GM23338 (cell line): ENCODE data around the gene TLR6. TPM values are rescaled to one million over a fixed set of nuclear protein-coding genes. Genes with fewer than 3 reads are reported as not detected.

Source experiments
- ATAC-seq: fragments of 200-7000 bp; cut with Tn5 transposase; 3 replicates; pipeline ENCODE4 v1.9.1; 2020
- DNase-seq: peaks from one replicate; pipeline ENCODE4 v3.0.0-alpha.2; 2015; ENCODE audit warnings: low spot score
- H2AFZ ChIP-seq: fragments of 200-600 bp; sonication (generic); 2 replicates; pipeline ENCODE4 v1.8.0; 2016; ENCODE audit warnings: antibody characterized with exemption, mild to moderate bottlenecking, moderate library complexity
- H3F3A ChIP-seq: fragments of 200-600 bp; sonication (generic); replicated peaks from 2 replicates; pipeline ENCODE4 v1.8.0; 2017; ENCODE audit warnings: antibody characterized with exemption, mixed run types, low read depth
- H3K27ac ChIP-seq: fragments of 200-600 bp; sonication (generic); 2 replicates; pipeline ENCODE4 v1.6.1; 2016; ENCODE audit warnings: low read depth
- H3K27me3 ChIP-seq: fragments of 200-600 bp; sonication (generic); 2 replicates; pipeline ENCODE4 v1.8.0; 2016; ENCODE audit warnings: mild to moderate bottlenecking, mixed run types, moderate library complexity; ENCODE audit not compliant: insufficient read depth
- H3K36me3 ChIP-seq: fragments of 200-600 bp; sonication (generic); 2 replicates; pipeline ENCODE4 v1.8.0; 2016; ENCODE audit warnings: mild to moderate bottlenecking; ENCODE audit not compliant: insufficient read depth
- H3K4me1 ChIP-seq: fragments of 200-600 bp; sonication (generic); 2 replicates; pipeline ENCODE4 v1.8.0; 2016; ENCODE audit warnings: mild to moderate bottlenecking, moderate library complexity; ENCODE audit not compliant: insufficient read depth
- H3K4me2 ChIP-seq: fragments of 200-600 bp; sonication (generic); 2 replicates; pipeline ENCODE4 v1.7.1; 2017; ENCODE audit warnings: mixed run types
- H3K4me3 ChIP-seq: fragments of 200-600 bp; sonication (generic); 2 replicates; pipeline ENCODE4 v1.6.1; 2016; ENCODE audit warnings: mixed run types
- H3K79me2 ChIP-seq: fragments of 200-600 bp; sonication (generic); replicated peaks from 2 replicates; pipeline ENCODE4 v1.8.0; 2017; ENCODE audit warnings: mild to moderate bottlenecking; ENCODE audit not compliant: insufficient read depth
- H3K9me2 ChIP-seq: fragments of 200-600 bp; sonication (generic); 2 replicates; pipeline ENCODE4 v1.8.0; 2017; ENCODE audit not compliant: insufficient read depth
- H4K20me1 ChIP-seq: fragments of 200-600 bp; sonication (generic); replicated peaks from 2 replicates; pipeline ENCODE4 v1.8.0; 2017; ENCODE audit warnings: mild to moderate bottlenecking; ENCODE audit not compliant: insufficient read depth
- H3K27ac Mint-ChIP-seq: 2 replicates; pipeline ENCODE4 v1.8.0; 2020; ENCODE audit warnings: inconsistent platforms, mild to moderate bottlenecking, moderate library complexity, mixed read lengths
- H3K27me3 Mint-ChIP-seq: 3 replicates; pipeline ENCODE4 v1.8.0; 2022; ENCODE audit warnings: low read depth, mild to moderate bottlenecking, moderate library complexity, mixed read lengths, inconsistent platforms; ENCODE audit not compliant: insufficient read depth, poor library complexity
- H3K36me3 Mint-ChIP-seq: 3 replicates; pipeline ENCODE4 v1.8.0; 2021; ENCODE audit warnings: low read depth, mild to moderate bottlenecking, inconsistent platforms, moderate library complexity, mixed read lengths
- H3K4me1 Mint-ChIP-seq: 3 replicates; pipeline ENCODE4 v1.8.0; 2020; ENCODE audit warnings: mild to moderate bottlenecking, inconsistent platforms, mixed read lengths
- H3K4me3 Mint-ChIP-seq: 3 replicates; pipeline ENCODE4 v1.8.0; 2021; ENCODE audit warnings: moderate library complexity, mild to moderate bottlenecking, inconsistent platforms, mixed read lengths
- H3K9me3 Mint-ChIP-seq: 3 replicates; pipeline ENCODE4 v1.8.0; 2020; ENCODE audit warnings: moderate library complexity, mild to moderate bottlenecking, inconsistent platforms, mixed read lengths
- CREB1 ChIP-seq: fragments of 250-450 bp; sonication (Bioruptor Pico); IDR thresholded peaks from 2 replicates; pipeline ENCODE4 v1.5.0; 2020; ENCODE audit warnings: low read depth, mild to moderate bottlenecking, moderate library complexity
- CTCF ChIP-seq, 2 experiments: fragments of 200-600 bp in 1 of 2; sonication (generic) in 1 of 2; conservative IDR thresholded peaks; 2 replicates each; pipeline versions ENCODE4 v1.5.1 to v1.6.1; 2016 to 2017; ENCODE audit warnings: antibody characterized with exemption in 2 of 2, low read depth in 2 of 2, mild to moderate bottlenecking in 2 of 2, moderate library complexity in 1 of 2
- EZH2phosphoT487 ChIP-seq: fragments of 200-600 bp; sonication (generic); IDR thresholded peaks from one replicate; pipeline ENCODE4 v1.8.1; 2018; ENCODE audit warnings: antibody characterized with exemption; ENCODE audit not compliant: unreplicated experiment
- REST ChIP-seq: IDR thresholded peaks from one replicate; pipeline ENCODE4 v1.6.1; 2018; ENCODE audit warnings: antibody characterized with exemption; ENCODE audit not compliant: unreplicated experiment
- STAT1 ChIP-seq: IDR thresholded peaks from one replicate; pipeline ENCODE4 v1.6.1; 2016; ENCODE audit warnings: antibody characterized with exemption; ENCODE audit not compliant: unreplicated experiment
- ZNF462 ChIP-seq: fragments of 250-450 bp; sonication (Bioruptor Pico); IDR thresholded peaks from 2 replicates; pipeline ENCODE4 v1.5.0; 2020; ENCODE audit warnings: mild to moderate bottlenecking, moderate library complexity
- polyA plus RNA-seq: library from polyadenylated mRNA; unstranded; fragments of >200 nt; fragmentation: Nextera tagmentation; extraction: Ambion mirVana; gene quantifications from 2 replicates; pipeline ENCODE4 v1.2.1, GENCODE V29; 2016
- total RNA-seq: library from RNA; depleted of rRNA; stranded (reverse); fragments of >200 nt; shearing (Covaris generic); gene quantifications from 2 replicates; pipeline ENCODE4 v1.2.3, GENCODE V29; 2014

TLR6 gene
- total and polyA plus RNA-seq, 2 experiments from 2014 or later, result 0.14 TPM; not detected in 1

- TF ChIP-seq ZNF462 (CRISPR knock-in tag) (no peak), STAT1 (no peak), CTCF (conservative IDR thresholded peaks at IDR 0.05; ENCODE audit: low read depth in 2 of 2) (no peak), CREB1 (CRISPR knock-in tag) (no peak), EZH2phosphoT487 (no peak)
Measured at GRCh38 chr4:38861791-38862190, 5.2 kb upstream of the TLR6 start (continued).

- H4K20me1 ChIP-seq, result no peaks in the 10 kb centered on the region
- no peak overlapping the region for H3K4me3 ChIP-seq
- Mint-ChIP-seq H3K4me1 (peaks cover 20% of the 10 kb centered on the region), H3K27ac (no peak overlapping the region), H3K27me3 (peaks cover 8% of the 10 kb centered on the region), H3K4me3 (no peak overlapping the region), H3K9me3 (no peaks in the 10 kb centered on the region), H3K36me3 (no peaks in the 10 kb centered on the region)
- ATAC-seq (peak; percentile 97), DNase-seq (peak; percentile 94)
- H3K36me3 ChIP-seq, result no peaks in the 10 kb centered on the region
- no peak overlapping the region for H3K27ac ChIP-seq
- H3K4me1 ChIP-seq, result peaks cover 9% of the 10 kb centered on the region; the same call in 1 of the 2 replicates
- no peaks in the 10 kb centered on the region for H3F3A ChIP-seq
- H3K4me2 ChIP-seq, result no peak overlapping the region
- no peak overlapping the region for H2AFZ ChIP-seq
- TF ChIP-seq CTCF (conservative IDR thresholded peaks at IDR 0.05; ENCODE audit: low read depth in 2 of 2) (peak; percentile 81 to 94), REST (no peak)
- no peaks in the 10 kb centered on the region for H3K27me3 ChIP-seq
- no peaks in the 10 kb centered on the region for H3K9me2 ChIP-seq
- H3K79me2 ChIP-seq, result no peaks in the 10 kb centered on the region
Measured at GRCh38 chr4:38860788-38861424, 4.3 kb upstream of the TLR6 start.
